HEK293T (cell line): ENCODE data around the gene KIAA1328.

Experiments
- BHLHE40 ChIP-seq: fragments of 450-650 bp; IDR thresholded peaks from 2 replicates; pipeline ENCODE4 v1.6.1; 2016; ENCODE audit warnings: mild to moderate bottlenecking, moderate library complexity, borderline replicate concordance
- CTBP1 ChIP-seq: fragments of 450-650 bp; IDR thresholded peaks from 2 replicates; pipeline ENCODE4 v1.6.1; 2016; ENCODE audit warnings: borderline replicate concordance
- ELF4 ChIP-seq: fragments of 450-650 bp; IDR thresholded peaks from 2 replicates; pipeline ENCODE4 v1.6.1; 2017; ENCODE audit warnings: antibody characterized with exemption
- FOXA1 ChIP-seq: fragments of 450-650 bp; IDR thresholded peaks from 2 replicates; pipeline ENCODE4 v1.6.1; 2016; ENCODE audit warnings: mild to moderate bottlenecking
- FOXM1 ChIP-seq: fragments of 450-650 bp; IDR thresholded peaks from 2 replicates; pipeline ENCODE4 v1.6.1; 2017; ENCODE audit warnings: mild to moderate bottlenecking, borderline replicate concordance
- PKNOX1 ChIP-seq: fragments of 450-650 bp; IDR thresholded peaks from 2 replicates; pipeline ENCODE4 v1.6.1; 2016
- SUZ12 ChIP-seq: fragments of 450-650 bp; IDR thresholded peaks from 2 replicates; pipeline ENCODE4 v1.6.1; 2016; ENCODE audit warnings: mild to moderate bottlenecking
- TARDBP ChIP-seq: fragments of 450-650 bp; IDR thresholded peaks from 2 replicates; pipeline ENCODE4 v1.6.1; 2016

- no peak for TF ChIP-seq FOXA1
- no peak for TF ChIP-seq ELF4
- no peak for TF ChIP-seq FOXM1
- TF ChIP-seq SUZ12 = no peak
- TF ChIP-seq CTBP1 = no peak
- no peak for TF ChIP-seq BHLHE40
- TF ChIP-seq PKNOX1 = peak; percentile 12; the same call in 1 of the 2 replicates
- TF ChIP-seq TARDBP = no peak
These were observed 347.0 kb downstream of the KIAA1328 start for GRCh38 chr18:37175727-37176620.
